Measurements from ENCODE around the gene SLC39A1.

The SLC39A1 gene

GRCh38 chr1:153945795-153946621 is 17.3 kb downstream of the SLC39A1 start:
- peak; percentile 95 for DNase-seq

- DNase-seq, result peak; percentile 89
Observed at GRCh38 chr1:153945131-153945794, 18.1 kb downstream of the SLC39A1 start.

- no peak for DNase-seq
Observed at GRCh38 chr1:153944827-153945117, 18.6 kb downstream of the SLC39A1 start.

- peak; percentile 50 for DNase-seq
Observed at GRCh38 chr1:153944005-153944826, 19.1 kb downstream of the SLC39A1 start.

- no peak for DNase-seq
Observed at GRCh38 chr1:153942766-153943549, 20.4 kb downstream of the SLC39A1 start.

- DNase-seq, result no peak
Observed at GRCh38 chr1:153941826-153942725, 21.3 kb downstream of the SLC39A1 start.

GRCh38 chr1:153940756-153941155 is 22.6 kb downstream of the SLC39A1 start:
- DNase-seq, result no peak

- DNase-seq, result no peak
Observed at GRCh38 chr1:153939476-153939875, 23.9 kb downstream of the SLC39A1 start.

GRCh38 chr1:153938996-153939395 is 24.3 kb downstream of the SLC39A1 start:
- no peak for DNase-seq

- DNase-seq, result no peak
Observed at GRCh38 chr1:153937331-153937730, 26.0 kb downstream of the SLC39A1 start.

GRCh38 chr1:153936011-153936802 is 27.1 kb downstream of the SLC39A1 start:
- DNase-seq, result no peak

- no peak for DNase-seq
Observed at GRCh38 chr1:153934746-153935145, 28.6 kb downstream of the SLC39A1 start.

- DNase-seq, result no peak
Observed at GRCh38 chr1:153933955-153934354, 29.4 kb downstream of the SLC39A1 start.

- no peak for DNase-seq
Observed at GRCh38 chr1:153933430-153933829, 29.9 kb downstream of the SLC39A1 start.

GRCh38 chr1:153932156-153933131 is 30.9 kb downstream of the SLC39A1 start:
- DNase-seq, result no peak

GRCh38 chr1:153929981-153930948 is 33.1 kb downstream of the SLC39A1 start:
- DNase-seq, result no peak

GRCh38 chr1:153929426-153929825 is 33.9 kb downstream of the SLC39A1 start:
- no peak for DNase-seq

GRCh38 chr1:153928791-153929341 is 34.5 kb downstream of the SLC39A1 start:
- DNase-seq, result no peak
